ENCODE data around the gene BNC2. TPM values are rescaled to one million over a fixed set of nuclear protein-coding genes. Genes with fewer than 3 reads are reported as not detected.

The BNC2 gene
- total and polyA plus RNA-seq, 2 of the 4 experiments (the other 2 are of a cell fraction): 15.5 to 45.2 TPM

- in situ Hi-C loops (cut with MboI; ENCODE audit: low sequenced_read_pairs): no loop called here
- POLR2A ChIA-PET (ENCODE audit: unreplicated experiment): no interaction called here
- no peak overlapping the region for H3K27ac ChIP-seq (ENCODE audit: insufficient read depth, low read length)
- H4K8ac ChIP-seq (ENCODE audit: low read depth in 2 of 2, low read length in 2 of 2): no peak overlapping the region
- no peak overlapping the region for H2BK120ac ChIP-seq (ENCODE audit: low read depth, low read length)
- ATAC-seq (ENCODE audit: low read depth): no peak
- no CpG with 5 or more reads among the region's 2 CpGs for WGBS, 2 experiments (ENCODE audit: extremely low coverage in 2 of 2, insufficient read length in 1 of 2)
- BruUV-seq (replicated peaks): no TSS peak
- DNase-seq: no peak
- no peak overlapping the region for H2BK15ac ChIP-seq (ENCODE audit: low read depth, low read length)
- intact Hi-C loops (cut with micrococcal nuclease): no loop called here
- no peaks in the 10 kb centered on the region for H3K4me1 ChIP-seq (ENCODE audit: control insufficient read depth, insufficient read depth, low read length)
- dilution Hi-C loops (cut with HindIII; ENCODE audit: low sequenced_read_pairs, unreplicated experiment): no loop called here
- CTCF ChIA-PET: no interaction called here
- H3K9me1 ChIP-seq (ENCODE audit: insufficient read depth, low read length): no peaks in the 10 kb centered on the region
- no peak overlapping the region for H4K91ac ChIP-seq (ENCODE audit: insufficient read depth, low read depth, low read length)
- no peak overlapping the region for H2AFZ ChIP-seq (replicated peaks; ENCODE audit: low read length, poor library complexity)
- no peak overlapping the region for H3K4me2 ChIP-seq (ENCODE audit: low read depth, low read length)
- no peak overlapping the region for H4K5ac ChIP-seq (ENCODE audit: low read depth, low read length)
- H3K9me3 ChIP-seq (ENCODE audit: control insufficient read depth, insufficient read depth, low read length): no peaks in the 10 kb centered on the region
- H4K20me1 ChIP-seq (ENCODE audit: insufficient read depth, low read length): no peaks in the 10 kb centered on the region; the same call in 1 of the 2 replicates
- H3K9ac ChIP-seq (ENCODE audit: low read depth, low read length): no peak overlapping the region
- H3K36me3 ChIP-seq (ENCODE audit: control insufficient read depth, insufficient read depth, low read length): peaks cover 6% of the 10 kb centered on the region
- H3K27me3 ChIP-seq (ENCODE audit: control insufficient read depth, insufficient read depth, low read length): no peaks in the 10 kb centered on the region
- no peak overlapping the region for H3K18ac ChIP-seq (ENCODE audit: low read depth, low read length)
- H3K56ac ChIP-seq (ENCODE audit: extremely low read depth, insufficient read depth, low read length): no peak overlapping the region
- TF ChIP-seq MXI1 (IDR thresholded peaks at IDR 0.05; ENCODE audit: borderline replicate concordance, low read depth, low read length): no peak
- no peak for TF ChIP-seq MAZ (IDR thresholded peaks at IDR 0.05; ENCODE audit: borderline replicate concordance, low read depth, low read length)
- TF ChIP-seq MAFK (IDR thresholded peaks at IDR 0.05; ENCODE audit: low read depth, low read length): no peak
- TF ChIP-seq CEBPB (IDR thresholded peaks at IDR 0.05; ENCODE audit: low read depth, low read length): no peak
- TF ChIP-seq SMC3 (IDR thresholded peaks at IDR 0.05; ENCODE audit: low read depth, low read length): no peak
- peaks cover 24 to 52% of the 10 kb centered on the region in 2 experiments for H3K79me1 ChIP-seq (ENCODE audit: low read depth in 1 of 2, low read length in 2 of 2)
- H2BK20ac ChIP-seq (ENCODE audit: low read depth, low read length): no peak overlapping the region
- H2AK9ac ChIP-seq (replicated peaks; ENCODE audit: low read depth, low read length, poor library complexity): no peak overlapping the region
- H3K4me3 ChIP-seq (ENCODE audit: insufficient read depth, low read depth, low read length): no peak overlapping the region
- H3K14ac ChIP-seq (replicated peaks; ENCODE audit: low read depth, low read length): no peak overlapping the region
- H3K4ac ChIP-seq (ENCODE audit: low read depth, low read length): no peak overlapping the region
- no peak overlapping the region for H2BK5ac ChIP-seq (ENCODE audit: low read depth, low read length, poor library complexity, severe bottlenecking)
- 0 out of 2 replicates have a peak overlapping the region, but pooled peaks have one; percentile 27 for H3K23ac ChIP-seq (ENCODE audit: low read depth, low read length)
- no peak overlapping the region for H2AK5ac ChIP-seq (ENCODE audit: low read depth, low read length)
These were observed 95.1 kb downstream of the BNC2 start for GRCh38 chr9:16775330-16775729.
